ENCODE measurements around the gene HBP1.
A peak's percentile ranks its signal among the peaks of the same experiment; 100 is the strongest.
"Not testable (repeated sequence)": the region's sequence is repeated elsewhere in the genome, so short reads cannot be mapped to it uniquely, and the experiment has no call there.

The HBP1 gene

GRCh38 chr7:107185716-107186115 is 16.9 kb downstream of the HBP1 start:
- DNase-seq (ENCODE audit: low spot score): no peak

DNA sequence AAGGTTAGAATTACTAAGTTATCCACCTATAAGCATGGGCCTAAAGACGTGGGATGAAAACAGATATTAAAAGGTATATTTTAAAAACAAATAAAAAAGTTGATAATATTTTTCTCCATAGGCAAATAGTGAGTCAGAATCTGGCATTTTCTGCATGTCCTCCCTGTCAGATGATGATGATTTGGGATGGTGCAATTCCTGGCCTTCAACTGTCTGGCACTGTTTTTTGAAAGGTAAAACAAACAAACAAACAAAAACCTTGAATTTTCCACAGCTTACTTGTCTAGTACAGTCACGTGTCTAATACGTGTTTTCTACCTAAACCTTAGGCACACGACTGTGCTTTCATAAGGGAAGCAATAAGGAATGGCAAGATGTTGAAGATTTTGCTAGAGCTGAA is 17.4 kb downstream of the HBP1 start:
- DNase-seq (ENCODE audit: low spot score): no peak

DNA sequence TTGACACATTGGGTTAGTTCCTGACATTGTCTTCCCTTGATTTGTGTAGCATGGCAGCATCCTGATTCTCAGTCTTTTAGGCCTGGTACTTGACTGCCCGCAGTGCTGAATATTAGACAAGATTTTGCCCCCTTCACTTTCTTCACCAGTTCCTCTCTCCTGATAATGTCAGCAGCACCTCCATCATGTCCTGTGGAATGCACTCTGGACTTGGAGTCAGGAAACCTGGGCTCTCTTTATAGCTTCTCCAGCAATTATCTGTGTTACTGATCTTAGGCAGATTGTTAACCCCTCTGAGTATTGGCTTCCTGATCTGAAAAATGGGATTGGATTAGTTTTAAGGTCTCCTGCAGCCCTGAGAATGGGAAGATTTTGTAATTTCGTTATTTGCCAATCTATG is 19.0 kb downstream of the HBP1 start:
- no peak for DNase-seq (ENCODE audit: low spot score)

DNA sequence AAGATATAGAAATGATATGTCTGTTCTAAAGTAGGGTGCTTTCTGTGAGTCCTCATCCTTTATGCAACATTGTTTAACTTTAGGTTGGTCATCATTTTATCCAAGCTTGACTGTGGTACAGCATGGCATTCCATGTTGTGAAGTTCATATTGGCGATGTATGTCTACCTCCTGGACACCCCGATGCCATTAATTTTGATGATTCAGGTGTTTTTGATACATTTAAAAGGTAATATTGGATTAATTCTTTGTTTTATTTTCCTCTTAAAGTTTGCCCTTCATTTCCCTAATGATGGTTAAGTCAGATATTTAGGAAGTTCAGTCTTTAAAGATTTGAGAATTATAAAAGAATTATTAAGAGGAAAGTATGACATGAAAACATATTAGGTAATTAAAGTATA is 21.3 kb downstream of the HBP1 start:
- DNase-seq (ENCODE audit: low spot score): no peak

DNA sequence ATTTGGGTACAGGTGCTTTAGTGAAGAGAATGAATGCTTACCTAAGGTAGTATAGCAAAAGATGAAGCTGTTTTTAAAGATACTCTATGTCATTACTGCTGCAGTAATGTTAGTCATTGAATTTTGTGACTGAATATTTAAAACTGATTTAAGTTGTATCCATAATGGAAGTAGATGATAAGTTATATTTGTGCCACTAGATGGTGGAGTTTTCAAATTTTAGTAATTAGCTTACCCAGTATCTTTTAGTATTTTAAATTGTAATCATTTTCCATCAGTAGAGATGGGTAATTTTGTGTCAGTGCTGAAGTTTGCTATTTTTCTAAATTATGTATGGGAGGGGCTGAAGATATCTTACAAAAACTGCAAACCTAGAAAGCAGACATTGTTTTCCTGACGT is 25.2 kb downstream of the HBP1 start:
- no peak for DNase-seq (ENCODE audit: low spot score)

- DNase-seq (ENCODE audit: low spot score): no peak
Observed at GRCh38 chr7:107196834-107197610, 28.2 kb downstream of the HBP1 start.

DNA sequence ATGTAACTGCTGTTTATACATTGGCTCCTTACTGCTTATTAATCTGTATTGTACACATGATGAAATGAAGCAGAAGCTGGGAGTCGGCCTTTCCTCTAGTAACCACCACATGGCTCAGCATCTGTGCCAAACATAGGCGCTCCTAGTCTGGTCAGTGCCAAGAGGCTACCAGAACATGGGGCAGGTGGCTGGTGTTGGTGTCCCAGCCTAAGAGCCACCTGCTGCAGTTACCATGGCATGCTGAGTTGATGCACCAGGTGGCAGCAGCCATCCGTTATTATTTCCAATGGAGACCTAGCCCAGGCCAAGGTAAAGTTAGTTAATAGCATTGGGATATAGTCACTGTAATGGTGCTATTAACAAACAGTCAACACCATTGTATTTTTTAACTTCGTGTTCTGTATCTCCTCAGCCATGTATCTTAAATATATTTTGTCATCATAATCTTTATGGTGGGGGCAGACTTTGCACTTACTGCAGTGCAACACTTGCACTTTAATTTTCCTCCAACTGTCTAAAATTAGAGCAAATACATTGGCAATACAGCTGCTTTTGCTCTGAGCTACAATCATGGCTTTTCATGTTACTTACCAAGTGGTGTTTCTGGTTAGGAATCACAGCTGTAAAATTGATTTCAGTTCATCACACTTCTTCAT is 33.1 kb downstream of the HBP1 start:
- peak; percentile 21 for DNase-seq (ENCODE audit: low spot score)

GRCh38 chr7:107203607-107204006 is 34.8 kb downstream of the HBP1 start:
- DNase-seq (ENCODE audit: low spot score): no peak

GRCh38 chr7:107206136-107206535 is 37.3 kb downstream of the HBP1 start:
- no peak for DNase-seq (ENCODE audit: low spot score)

GRCh38 chr7:107206706-107207105 is 37.9 kb downstream of the HBP1 start:
- no peak for DNase-seq (ENCODE audit: low spot score)

DNA sequence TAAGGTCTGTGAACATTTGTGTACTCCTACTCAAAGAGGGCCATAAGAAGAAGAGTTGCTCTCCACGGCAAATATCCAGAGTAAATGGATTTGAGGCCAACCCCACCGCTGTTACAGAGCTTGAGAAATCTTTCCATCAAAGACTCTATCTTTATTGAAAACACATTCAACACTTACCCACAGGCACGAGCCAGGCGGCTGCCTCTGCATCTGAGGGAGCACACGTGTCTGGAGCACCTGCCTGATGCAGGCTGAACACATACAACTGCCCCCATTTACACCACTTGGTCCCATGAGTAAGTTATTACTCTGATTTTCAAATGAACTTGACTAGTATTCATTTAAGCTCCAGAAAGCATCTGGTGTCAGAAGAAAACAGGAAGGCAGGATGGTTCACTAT is 38.7 kb downstream of the HBP1 start:
- no peak for DNase-seq (ENCODE audit: low spot score)

DNA sequence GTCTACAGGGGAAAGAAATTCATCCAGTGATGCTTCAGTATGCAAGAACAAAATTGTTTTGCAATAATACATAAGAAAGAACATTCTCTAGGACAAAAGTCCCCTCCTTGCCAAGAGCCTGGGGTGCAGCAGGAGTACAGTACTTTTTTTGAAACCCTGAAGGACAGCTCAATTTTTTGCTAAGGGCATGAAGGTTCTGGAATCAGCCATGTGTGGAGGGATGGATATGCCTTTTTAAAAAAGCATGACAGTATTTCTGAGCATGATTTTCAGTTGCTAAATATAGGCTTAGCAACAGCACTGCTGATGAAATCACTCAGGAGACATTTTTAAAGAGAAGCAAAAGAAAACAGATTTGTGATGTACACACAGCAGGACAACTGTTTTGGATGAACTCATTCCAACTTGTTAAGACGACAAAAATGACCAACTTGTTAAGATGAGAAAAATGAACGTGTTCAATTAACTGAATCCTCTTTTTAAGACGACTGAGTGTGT is 39.3 kb downstream of the HBP1 start:
- DNase-seq (ENCODE audit: low spot score): peak; percentile 31

DNA sequence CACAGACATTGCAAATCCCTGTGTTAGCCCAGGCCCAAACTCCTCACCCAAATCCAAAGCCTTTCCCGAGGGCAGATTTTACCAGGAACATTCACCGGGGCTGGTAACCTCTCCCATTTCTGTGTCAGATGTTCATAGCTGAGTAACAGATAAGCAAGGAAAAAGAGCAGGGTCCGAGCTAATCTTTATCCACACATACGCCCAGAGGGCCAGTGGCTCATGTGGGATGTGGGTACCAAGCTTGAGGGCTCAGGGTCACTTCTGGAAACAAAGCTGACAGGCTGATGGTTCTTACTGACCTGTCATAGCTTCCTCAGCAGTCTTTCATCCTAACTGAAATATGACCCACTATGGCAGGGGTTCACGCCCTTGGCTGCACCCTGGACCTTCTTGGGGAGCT is 39.8 kb downstream of the HBP1 start:
- DNase-seq (ENCODE audit: low spot score): no peak

- DNase-seq (ENCODE audit: low spot score): no peak
Observed at GRCh38 chr7:107209565-107209964, 40.8 kb downstream of the HBP1 start.

DNA sequence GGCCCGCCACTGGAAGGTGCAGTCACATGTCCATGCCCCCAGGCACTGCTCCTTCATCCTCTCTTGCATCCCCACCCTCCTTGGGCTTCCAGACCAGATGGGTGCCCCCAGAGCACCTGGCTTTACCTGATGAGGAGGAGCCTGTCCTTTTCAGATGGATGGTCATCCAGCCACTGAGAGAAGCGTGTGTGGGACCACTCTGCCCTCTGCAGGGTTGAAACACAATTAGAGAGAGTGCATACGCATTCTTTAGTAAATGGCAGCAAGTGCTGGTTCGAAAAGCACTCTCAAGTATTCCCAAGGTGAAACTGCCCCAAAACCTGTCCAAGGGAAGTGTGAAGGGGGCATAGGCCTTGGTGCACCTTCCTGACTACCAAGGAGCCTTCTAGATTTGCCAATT is 41.6 kb downstream of the HBP1 start:
- no peak for DNase-seq (ENCODE audit: low spot score)

- no peak for DNase-seq (ENCODE audit: low spot score)
Observed at GRCh38 chr7:107212725-107213124, 43.9 kb downstream of the HBP1 start.

DNA sequence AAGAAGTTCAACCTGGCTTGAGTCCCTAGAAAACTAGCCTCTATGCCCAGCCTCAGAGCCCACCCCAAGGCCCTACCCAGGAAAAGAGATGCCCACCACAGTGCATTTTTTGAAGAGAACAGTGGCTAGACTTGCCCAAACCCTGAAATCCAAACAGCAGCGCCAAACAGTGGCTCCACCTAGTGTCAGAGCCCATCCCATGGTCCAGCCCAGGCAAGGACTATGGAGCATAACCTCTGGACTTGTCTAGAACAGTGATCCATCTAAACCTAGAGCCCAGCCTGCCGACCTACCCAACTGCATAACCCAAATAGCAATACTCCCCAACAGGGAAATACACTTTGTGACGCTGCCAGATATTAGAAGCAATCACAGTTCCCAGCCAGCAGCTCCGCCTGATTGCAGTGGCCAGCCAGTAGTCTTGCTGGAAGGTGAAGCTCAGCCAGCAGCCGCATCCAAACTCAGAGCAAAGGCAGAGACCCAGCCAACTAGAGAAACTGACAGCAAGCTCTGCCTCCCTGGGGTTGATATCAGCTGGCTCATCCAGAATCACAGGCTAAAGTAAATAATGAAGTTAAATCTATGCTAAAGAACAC is 44.5 kb downstream of the HBP1 start:
- no peak for DNase-seq (ENCODE audit: low spot score)

DNA sequence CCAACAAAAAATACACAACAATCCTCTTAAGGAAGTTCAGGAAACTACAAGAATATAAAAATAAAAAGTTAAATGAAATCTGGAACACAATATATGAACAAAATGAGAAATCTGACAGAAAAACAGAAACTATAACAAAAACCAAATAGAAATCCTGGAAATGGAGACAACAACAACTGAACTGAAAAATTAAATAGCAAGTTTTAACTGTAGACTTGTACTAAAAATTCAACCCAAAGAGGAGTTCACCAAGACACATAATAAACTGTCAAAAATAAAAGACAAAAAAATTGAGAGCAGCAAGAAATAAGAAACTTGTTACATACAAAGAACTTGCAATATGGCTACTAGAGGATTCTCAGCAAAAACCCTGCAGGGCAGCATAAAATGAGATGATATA is 45.1 kb downstream of the HBP1 start:
- DNase-seq (ENCODE audit: low spot score): no peak

DNA sequence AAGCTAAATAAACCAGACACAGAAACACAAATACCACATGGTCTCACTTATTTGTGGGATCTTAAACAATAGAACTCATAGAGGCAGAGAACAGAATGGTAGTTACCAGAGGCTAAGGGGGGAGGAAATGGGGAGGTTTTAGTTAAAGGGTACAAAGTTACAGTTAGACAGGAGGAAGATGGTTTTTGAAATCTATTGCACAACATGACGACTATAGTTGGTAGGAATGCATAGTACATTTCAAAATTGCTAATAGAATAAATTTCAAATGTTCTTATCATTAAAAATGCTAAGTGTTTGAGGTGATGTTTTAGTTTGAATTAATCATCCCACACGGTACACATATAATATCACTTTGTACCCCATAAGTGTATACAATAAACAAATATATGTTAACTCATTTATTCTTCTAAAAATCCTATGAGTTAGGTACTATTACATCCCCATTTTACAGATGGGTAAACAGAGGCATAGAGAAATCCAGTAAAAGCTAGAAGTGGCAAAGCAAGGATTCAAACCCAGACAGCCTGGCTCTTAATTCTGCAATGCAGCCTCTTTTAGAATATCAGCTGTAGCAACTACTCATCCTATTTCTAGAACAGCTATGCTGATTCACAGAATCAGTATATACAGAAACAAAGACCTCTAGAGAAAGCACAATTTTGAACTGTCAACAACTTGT is 50.9 kb downstream of the HBP1 start:
- DNase-seq (ENCODE audit: low spot score): no peak

DNA sequence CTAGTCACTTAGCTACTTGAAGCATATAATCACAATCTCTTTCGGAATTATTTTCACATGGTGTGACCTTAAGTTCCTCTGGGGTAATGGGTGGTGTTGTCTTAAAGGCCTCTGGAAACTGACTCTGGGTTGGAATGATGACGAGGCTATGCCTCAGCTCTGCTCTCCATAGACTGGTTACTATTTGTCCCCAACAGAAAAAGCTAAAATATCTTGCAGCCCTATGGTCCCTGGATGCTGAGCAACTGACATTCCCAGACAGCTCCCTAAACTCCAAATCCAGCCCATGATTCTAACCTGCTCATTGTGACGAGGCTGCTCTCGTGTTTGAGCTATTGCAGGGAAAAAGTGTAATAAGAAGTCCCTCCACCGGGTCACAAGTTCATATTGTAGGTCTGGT is 51.6 kb downstream of the HBP1 start:
- no peak for DNase-seq (ENCODE audit: low spot score)

DNA sequence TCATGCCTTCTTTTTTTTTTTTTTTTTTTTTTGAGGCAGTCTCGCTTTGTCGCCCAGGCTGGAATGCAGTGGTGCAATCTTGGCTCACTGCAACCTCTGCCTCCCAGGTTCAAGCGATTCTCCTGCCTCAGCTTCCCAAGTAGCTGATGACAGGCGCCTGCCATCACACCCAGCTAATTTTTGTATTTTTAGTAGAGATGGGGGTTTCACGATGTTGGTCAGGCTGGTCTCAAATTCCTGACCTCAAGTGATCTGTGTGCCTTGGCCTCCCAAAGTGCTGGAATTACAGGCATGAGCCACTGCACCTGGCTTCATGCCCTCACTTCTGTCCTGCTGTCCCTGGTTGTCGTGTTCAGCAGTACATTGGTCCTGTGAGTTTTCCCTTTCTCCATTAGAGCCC is 52.0 kb downstream of the HBP1 start:
- DNase-seq (ENCODE audit: low spot score): not testable (repeated sequence)

DNA sequence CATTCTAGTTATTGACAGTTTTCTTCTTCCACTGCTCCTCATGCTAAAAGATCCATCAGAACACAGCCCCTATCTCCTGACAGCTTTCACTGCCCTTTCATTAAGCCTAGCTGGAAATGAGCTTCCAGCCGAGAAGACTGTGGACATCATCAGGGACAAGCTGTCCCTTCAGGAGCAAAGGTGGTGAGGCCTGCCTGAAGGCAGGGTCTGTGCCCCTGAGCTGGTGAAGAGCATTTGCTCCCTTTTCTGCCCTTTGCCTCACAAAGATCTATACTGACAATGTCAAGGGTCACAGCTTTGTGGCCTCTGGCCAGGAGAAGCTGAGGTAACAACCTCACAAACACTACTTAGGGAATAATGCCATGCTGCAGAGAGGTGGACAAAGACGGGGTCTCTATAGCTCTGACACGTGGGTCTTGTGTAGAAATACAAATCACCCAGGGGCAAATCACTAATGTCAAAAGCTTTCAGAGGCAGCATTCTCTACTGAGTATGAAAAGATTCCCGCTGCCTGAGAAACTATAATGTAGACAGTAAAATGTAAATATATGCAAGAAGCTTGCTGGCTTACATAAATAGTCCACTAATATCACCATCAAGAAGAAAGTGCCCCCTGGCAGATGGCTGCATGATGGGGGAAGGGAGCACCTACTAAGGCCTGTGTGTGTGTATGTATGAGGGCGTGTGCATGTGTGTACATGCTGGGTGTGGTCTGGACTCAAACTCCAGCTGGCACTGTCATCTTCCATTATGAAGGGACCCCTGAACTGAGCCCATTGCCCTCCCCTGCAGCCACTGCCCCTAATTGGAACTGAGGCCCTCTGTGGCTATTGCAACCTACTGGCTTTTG is 55.8 kb downstream of the HBP1 start:
- DNase-seq (ENCODE audit: low spot score): no peak
